Measurements from ENCODE around the gene CPED1. TPM values are rescaled to one million over a fixed set of nuclear protein-coding genes. Genes with fewer than 3 reads are reported as not detected.

The CPED1 gene
- polyA plus RNA-seq, 2 donors: 0.29 to 1.3 TPM

DNA sequence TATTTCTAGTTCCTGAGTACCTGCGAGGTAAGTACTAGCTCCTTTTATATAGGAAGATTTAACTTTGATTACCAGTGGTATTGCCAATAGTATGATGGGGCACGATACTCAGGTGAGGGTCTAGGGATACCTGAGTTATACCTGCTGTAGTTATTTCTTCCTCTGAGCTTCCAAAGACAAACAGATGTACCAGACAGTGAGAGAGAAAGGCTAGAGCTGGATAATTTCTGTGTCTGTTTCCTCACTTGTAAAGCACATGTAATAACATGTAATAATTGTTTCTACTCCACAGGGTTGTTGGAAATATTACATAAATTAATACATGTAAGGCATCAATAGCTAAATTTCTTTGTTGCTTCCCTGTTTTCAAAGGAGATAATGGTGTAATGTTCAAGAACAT lies 53.7 kb downstream of the CPED1 start:
- H3K36me3 ChIP-seq (ENCODE audit: control insufficient read depth in 2 of 2, insufficient read depth in 2 of 2, low read length in 1 of 2): no peaks in the 10 kb centered on the region
- no peaks in the 10 kb centered on the region for H3K4me1 ChIP-seq (ENCODE audit: control insufficient read depth in 2 of 2, insufficient read depth in 2 of 2, low read length in 1 of 2)
- H3K9me3 ChIP-seq (ENCODE audit: control insufficient read depth in 2 of 2, insufficient read depth in 1 of 2, low read depth in 1 of 2, low read length in 1 of 2): no peaks in the 10 kb centered on the region
- H3K27me3 ChIP-seq (ENCODE audit: control insufficient read depth in 1 of 2, insufficient read depth in 2 of 2, low read length in 2 of 2): no peaks in the 10 kb centered on the region
- H3K4me3 ChIP-seq (ENCODE audit: low read depth in 1 of 2, low read length in 2 of 2): no peak overlapping the region
- 76 to 86% methylated on average over 2 of the region's 2 CpGs for WGBS, 2 donors
- H3K27ac ChIP-seq (ENCODE audit: low read depth in 2 of 2, low read length in 1 of 2): no peak overlapping the region

- no peak overlapping the region for H3K4me3 ChIP-seq (ENCODE audit: low read depth in 1 of 2, low read length in 2 of 2)
- no peaks in the 10 kb centered on the region for H3K36me3 ChIP-seq (ENCODE audit: control insufficient read depth in 2 of 2, insufficient read depth in 2 of 2, low read length in 1 of 2)
- no peaks in the 10 kb centered on the region for H3K9me3 ChIP-seq (ENCODE audit: control insufficient read depth in 2 of 2, insufficient read depth in 1 of 2, low read depth in 1 of 2, low read length in 1 of 2)
- WGBS, 2 donors: 90 to 92% methylated on average over 3 of the region's 3 CpGs
- no peaks in the 10 kb centered on the region for H3K4me1 ChIP-seq (ENCODE audit: control insufficient read depth in 2 of 2, insufficient read depth in 2 of 2, low read length in 1 of 2)
- H3K27ac ChIP-seq (ENCODE audit: low read depth in 2 of 2, low read length in 1 of 2): no peak overlapping the region
- no peaks in the 10 kb centered on the region for H3K27me3 ChIP-seq (ENCODE audit: control insufficient read depth in 1 of 2, insufficient read depth in 2 of 2, low read length in 2 of 2)
Measured at GRCh38 chr7:121042899-121043298, 54.4 kb downstream of the CPED1 start.

DNA sequence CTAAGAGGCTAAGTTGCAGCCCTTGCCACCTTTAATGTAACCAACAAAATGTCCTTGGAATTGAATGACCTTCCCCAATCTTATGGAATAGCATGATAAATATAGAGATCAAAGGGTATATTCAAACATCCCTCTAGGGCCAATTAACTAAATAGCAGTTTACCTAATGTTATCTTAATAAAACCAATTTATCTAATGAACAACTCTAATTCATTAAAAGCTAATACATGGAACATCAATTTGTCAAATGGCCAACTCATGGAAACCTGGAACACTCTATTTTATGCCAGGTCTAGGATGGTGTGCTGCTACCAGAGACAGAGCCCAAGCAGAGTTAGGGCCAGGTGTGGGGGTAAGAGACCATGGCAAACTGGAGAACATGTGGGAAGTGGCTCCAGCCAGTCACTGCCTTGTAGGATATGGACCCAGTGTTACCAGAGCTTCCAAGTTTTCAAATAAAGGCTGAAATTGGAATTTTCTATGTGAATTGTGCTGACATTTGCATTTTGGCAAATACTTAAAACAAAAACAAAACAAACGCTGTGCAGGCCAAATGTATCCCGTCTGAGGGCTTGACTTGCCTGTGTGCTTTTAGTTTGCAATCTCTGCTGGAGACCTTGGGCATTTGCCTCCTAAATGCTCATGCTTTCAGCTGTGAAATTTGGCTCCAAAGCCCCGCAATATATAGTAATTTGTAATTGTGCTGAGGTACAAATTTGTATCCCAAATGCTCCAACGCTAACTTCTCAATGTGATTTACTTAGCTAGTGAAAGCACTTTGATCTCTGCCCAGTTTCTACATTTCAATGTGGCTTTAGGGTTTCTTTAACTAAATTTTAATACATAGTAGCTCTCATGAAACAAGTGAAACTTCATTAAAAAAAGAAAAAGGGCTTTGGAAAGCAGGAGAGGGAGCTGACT lies 55.1 kb downstream of the CPED1 start:
- Histone ChIP-seq H3K36me3 (ENCODE audit: control insufficient read depth in 2 of 2, insufficient read depth in 2 of 2, low read length in 1 of 2) (no peaks in the 10 kb centered on the region), H3K27ac (ENCODE audit: low read depth in 2 of 2, low read length in 1 of 2) (no peak overlapping the region), H3K27me3 (ENCODE audit: control insufficient read depth in 1 of 2, insufficient read depth in 2 of 2, low read length in 2 of 2) (no peaks in the 10 kb centered on the region), H3K9me3 (ENCODE audit: control insufficient read depth in 2 of 2, insufficient read depth in 1 of 2, low read depth in 1 of 2, low read length in 1 of 2) (no peaks in the 10 kb centered on the region), H3K4me1 (ENCODE audit: control insufficient read depth in 2 of 2, insufficient read depth in 2 of 2, low read length in 1 of 2) (no peaks in the 10 kb centered on the region), H3K4me3 (ENCODE audit: low read depth in 1 of 2, low read length in 2 of 2) (no peak overlapping the region)
- WGBS, 2 donors: 73 to 76% methylated on average over 4 of the region's 4 CpGs

DNA sequence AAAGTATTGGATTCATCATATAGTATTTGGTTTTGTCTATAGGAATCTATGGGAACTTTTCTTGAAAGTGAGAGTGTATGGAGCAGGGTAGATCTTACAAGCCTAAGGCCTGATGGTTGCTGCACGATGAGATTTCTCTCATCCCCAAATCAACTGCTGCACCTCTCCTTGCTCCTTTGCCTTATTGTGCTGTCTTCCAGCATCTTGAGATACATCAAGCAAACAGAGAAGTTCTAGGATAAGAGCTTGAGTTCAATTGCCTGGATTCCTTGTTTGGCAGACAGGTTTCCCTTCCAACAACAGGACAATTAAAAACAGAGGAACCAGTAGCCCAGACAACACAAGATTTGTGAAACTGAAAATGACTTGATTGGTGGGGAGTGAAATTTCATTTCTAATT lies 56.6 kb downstream of the CPED1 start:
- Histone ChIP-seq H3K4me3 (ENCODE audit: low read depth in 1 of 2, low read length in 2 of 2) (no peak overlapping the region), H3K27me3 (ENCODE audit: control insufficient read depth in 1 of 2, insufficient read depth in 2 of 2, low read length in 2 of 2) (no peaks in the 10 kb centered on the region), H3K36me3 (ENCODE audit: control insufficient read depth in 2 of 2, insufficient read depth in 2 of 2, low read length in 1 of 2) (no peaks in the 10 kb centered on the region), H3K4me1 (ENCODE audit: control insufficient read depth in 2 of 2, insufficient read depth in 2 of 2, low read length in 1 of 2) (no peaks in the 10 kb centered on the region), H3K9me3 (ENCODE audit: control insufficient read depth in 2 of 2, insufficient read depth in 1 of 2, low read depth in 1 of 2, low read length in 1 of 2) (no peaks in the 10 kb centered on the region), H3K27ac (ENCODE audit: low read depth in 2 of 2, low read length in 1 of 2) (no peak overlapping the region)
- WGBS, 2 donors: 73 to 81% methylated on average over 1 of the region's 1 CpG

DNA sequence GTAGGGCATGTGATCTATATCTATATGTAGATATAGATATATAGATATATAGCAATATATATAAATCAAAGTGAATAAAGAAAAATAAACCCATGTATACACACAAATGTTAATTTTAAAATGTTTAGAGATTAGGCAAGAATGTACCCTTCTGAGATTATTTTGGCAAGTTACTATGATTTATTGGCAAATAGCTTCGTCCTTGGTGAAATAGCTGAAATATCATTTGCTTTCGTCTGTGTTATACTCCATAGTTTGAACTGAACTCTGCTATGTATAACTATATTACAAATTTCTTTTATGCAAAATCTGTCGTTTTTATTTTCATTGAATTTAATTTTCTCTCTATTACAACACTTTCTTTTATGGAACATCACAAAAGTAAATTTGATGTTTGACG lies 57.5 kb downstream of the CPED1 start:
- Histone ChIP-seq H3K27ac (ENCODE audit: low read depth in 2 of 2, low read length in 1 of 2) (no peak overlapping the region), H3K36me3 (ENCODE audit: control insufficient read depth in 2 of 2, insufficient read depth in 2 of 2, low read length in 1 of 2) (no peaks in the 10 kb centered on the region), H3K27me3 (ENCODE audit: control insufficient read depth in 1 of 2, insufficient read depth in 2 of 2, low read length in 2 of 2) (no peaks in the 10 kb centered on the region), H3K9me3 (ENCODE audit: control insufficient read depth in 2 of 2, insufficient read depth in 1 of 2, low read depth in 1 of 2, low read length in 1 of 2) (no peaks in the 10 kb centered on the region), H3K4me1 (ENCODE audit: control insufficient read depth in 2 of 2, insufficient read depth in 2 of 2, low read length in 1 of 2) (no peaks in the 10 kb centered on the region), H3K4me3 (ENCODE audit: low read depth in 1 of 2, low read length in 2 of 2) (no peak overlapping the region)
- WGBS, 2 donors: 77 to 80% methylated on average over 4 of the region's 4 CpGs

- WGBS, 2 donors: 89 to 93% methylated on average over 2 of the region's 2 CpGs
- no peaks in the 10 kb centered on the region for H3K27me3 ChIP-seq (ENCODE audit: control insufficient read depth in 1 of 2, insufficient read depth in 2 of 2, low read length in 2 of 2)
- H3K4me1 ChIP-seq (ENCODE audit: control insufficient read depth in 2 of 2, insufficient read depth in 2 of 2, low read length in 1 of 2): no peaks in the 10 kb centered on the region
- H3K36me3 ChIP-seq (ENCODE audit: control insufficient read depth in 2 of 2, insufficient read depth in 2 of 2, low read length in 1 of 2): no peaks in the 10 kb centered on the region
- no peak overlapping the region for H3K27ac ChIP-seq (ENCODE audit: low read depth in 2 of 2, low read length in 1 of 2)
- H3K4me3 ChIP-seq (ENCODE audit: low read depth in 1 of 2, low read length in 2 of 2): no peak overlapping the region
- no peaks in the 10 kb centered on the region for H3K9me3 ChIP-seq (ENCODE audit: control insufficient read depth in 2 of 2, insufficient read depth in 1 of 2, low read depth in 1 of 2, low read length in 1 of 2)
Measured at GRCh38 chr7:121046893-121047468, 58.5 kb downstream of the CPED1 start.

GRCh38 chr7:121048195-121048594 lies 59.7 kb downstream of the CPED1 start:
- Histone ChIP-seq H3K4me1 (ENCODE audit: control insufficient read depth in 2 of 2, insufficient read depth in 2 of 2, low read length in 1 of 2) (no peaks in the 10 kb centered on the region), H3K36me3 (ENCODE audit: control insufficient read depth in 2 of 2, insufficient read depth in 2 of 2, low read length in 1 of 2) (no peaks in the 10 kb centered on the region), H3K9me3 (ENCODE audit: control insufficient read depth in 2 of 2, insufficient read depth in 1 of 2, low read depth in 1 of 2, low read length in 1 of 2) (no peaks in the 10 kb centered on the region), H3K4me3 (ENCODE audit: low read depth in 1 of 2, low read length in 2 of 2) (no peak overlapping the region), H3K27ac (ENCODE audit: low read depth in 2 of 2, low read length in 1 of 2) (no peak overlapping the region), H3K27me3 (ENCODE audit: control insufficient read depth in 1 of 2, insufficient read depth in 2 of 2, low read length in 2 of 2) (no peaks in the 10 kb centered on the region)
- WGBS, 2 donors: 56 to 64% methylated on average over 4 of the region's 4 CpGs

DNA sequence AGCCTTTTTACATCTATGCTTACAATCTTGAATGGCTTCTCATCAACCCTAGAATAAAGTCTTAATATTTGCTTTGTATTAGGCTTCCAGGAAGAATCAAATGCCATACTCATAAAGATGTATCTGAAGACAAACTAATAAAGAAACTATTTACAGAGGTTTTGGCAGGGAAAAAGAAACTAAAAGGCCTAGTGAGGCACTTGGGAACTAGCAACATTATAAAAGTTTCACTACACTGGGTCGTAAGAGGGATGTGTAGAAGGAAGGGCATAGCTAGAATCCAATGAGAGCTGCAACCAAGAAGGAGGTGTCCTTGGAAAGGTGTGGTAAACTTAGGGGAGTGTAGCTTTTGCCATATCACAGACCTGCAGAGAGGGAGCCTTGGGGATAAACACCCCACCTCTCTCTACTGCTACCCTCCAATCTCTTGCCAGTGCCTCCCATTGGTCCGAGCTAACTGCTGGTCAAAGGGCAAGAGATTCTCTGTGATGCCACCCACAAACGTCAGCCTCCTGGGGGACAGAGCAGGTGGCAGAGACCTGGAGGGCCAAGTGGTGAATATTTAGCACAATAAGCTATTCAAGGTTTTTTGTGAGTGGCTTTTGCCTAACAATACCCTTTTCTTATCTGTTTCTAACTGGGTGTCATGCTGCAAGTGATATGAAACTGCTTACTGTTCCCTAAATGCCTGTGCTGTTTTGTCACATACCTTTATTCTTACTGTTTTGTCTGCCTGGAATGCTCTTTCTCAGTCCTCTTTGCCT lies 60.7 kb downstream of the CPED1 start:
- Histone ChIP-seq H3K27ac (ENCODE audit: low read depth in 2 of 2, low read length in 1 of 2) (no peak overlapping the region), H3K4me1 (ENCODE audit: control insufficient read depth in 2 of 2, insufficient read depth in 2 of 2, low read length in 1 of 2) (no peaks in the 10 kb centered on the region), H3K9me3 (ENCODE audit: control insufficient read depth in 2 of 2, insufficient read depth in 1 of 2, low read depth in 1 of 2, low read length in 1 of 2) (no peaks in the 10 kb centered on the region), H3K27me3 (ENCODE audit: control insufficient read depth in 1 of 2, insufficient read depth in 2 of 2, low read length in 2 of 2) (no peaks in the 10 kb centered on the region), H3K36me3 (ENCODE audit: control insufficient read depth in 2 of 2, insufficient read depth in 2 of 2, low read length in 1 of 2) (no peaks in the 10 kb centered on the region), H3K4me3 (ENCODE audit: low read depth in 1 of 2, low read length in 2 of 2) (no peak overlapping the region)
- 71 to 73% methylated on average over 3 of the region's 3 CpGs for WGBS, 2 donors

GRCh38 chr7:121049897-121050296 lies 61.4 kb downstream of the CPED1 start:
- H3K27ac ChIP-seq (ENCODE audit: low read depth in 2 of 2, low read length in 1 of 2): no peak overlapping the region
- no peaks in the 10 kb centered on the region for H3K9me3 ChIP-seq (ENCODE audit: control insufficient read depth in 2 of 2, insufficient read depth in 1 of 2, low read depth in 1 of 2, low read length in 1 of 2)
- H3K4me1 ChIP-seq (ENCODE audit: control insufficient read depth in 2 of 2, insufficient read depth in 2 of 2, low read length in 1 of 2): no peaks in the 10 kb centered on the region
- H3K27me3 ChIP-seq (ENCODE audit: control insufficient read depth in 1 of 2, insufficient read depth in 2 of 2, low read length in 2 of 2): no peaks in the 10 kb centered on the region
- H3K4me3 ChIP-seq (ENCODE audit: low read depth in 1 of 2, low read length in 2 of 2): no peak overlapping the region
- H3K36me3 ChIP-seq (ENCODE audit: control insufficient read depth in 2 of 2, insufficient read depth in 2 of 2, low read length in 1 of 2): no peaks in the 10 kb centered on the region

All from esophagus (tissue), 2 donors.